GM11168 (cell line): ENCODE results near the gene KCNQ5.

Experiments used
- in situ Hi-C: fragments of 300-500 bp; cut with MboI; formaldehyde crosslinking; loops from one replicate; pipeline ENCODE4 v1.12.0; 2022; ENCODE audit warnings: low sequenced_read_pairs; ENCODE audit not compliant: unreplicated experiment

The KCNQ5 gene

DNA sequence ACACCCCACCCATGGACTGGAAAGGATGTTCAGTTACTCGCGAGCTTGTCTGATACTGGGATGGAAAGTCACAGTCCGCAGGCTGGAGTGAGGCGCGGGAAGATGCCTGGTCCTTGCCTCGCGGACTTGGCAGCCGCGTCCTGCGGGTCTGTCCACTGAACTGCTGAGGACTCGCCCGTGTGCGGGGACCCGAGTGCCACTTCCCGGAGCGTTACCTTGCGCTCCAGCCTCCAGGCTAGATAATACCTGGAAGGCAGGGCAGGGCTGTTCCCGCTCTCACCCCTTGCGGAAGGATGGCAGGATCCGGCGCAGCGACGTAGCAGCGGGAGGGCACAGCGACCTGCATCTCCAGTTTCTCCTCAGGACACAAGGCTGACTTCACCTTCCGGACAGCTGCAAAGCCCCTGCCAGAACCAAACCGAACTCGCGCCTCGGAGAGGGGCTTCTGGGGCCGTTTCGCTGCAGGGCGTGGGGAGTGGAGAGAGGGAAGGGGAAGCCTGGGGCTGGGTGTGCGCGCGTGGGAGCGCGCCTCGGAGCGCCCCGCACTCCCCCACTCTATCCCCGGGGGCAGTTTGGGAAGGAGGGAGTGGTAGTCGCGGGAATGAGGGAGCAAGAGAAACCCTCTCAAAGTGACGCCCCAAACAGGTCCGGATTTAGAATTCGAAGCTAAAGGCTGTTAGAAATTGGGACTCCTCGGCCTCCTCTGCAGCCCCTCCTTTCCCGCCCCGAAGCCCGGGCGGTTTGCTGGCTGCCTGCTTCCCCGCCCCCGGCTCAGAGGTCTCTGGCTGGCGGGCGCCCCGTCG is at the start of gene KCNQ5:
KCNQ5 (plus strand) TSS at position 774 of the 803 bp plus-strand sequence.
- in situ Hi-C loops = no loop called here

DNA sequence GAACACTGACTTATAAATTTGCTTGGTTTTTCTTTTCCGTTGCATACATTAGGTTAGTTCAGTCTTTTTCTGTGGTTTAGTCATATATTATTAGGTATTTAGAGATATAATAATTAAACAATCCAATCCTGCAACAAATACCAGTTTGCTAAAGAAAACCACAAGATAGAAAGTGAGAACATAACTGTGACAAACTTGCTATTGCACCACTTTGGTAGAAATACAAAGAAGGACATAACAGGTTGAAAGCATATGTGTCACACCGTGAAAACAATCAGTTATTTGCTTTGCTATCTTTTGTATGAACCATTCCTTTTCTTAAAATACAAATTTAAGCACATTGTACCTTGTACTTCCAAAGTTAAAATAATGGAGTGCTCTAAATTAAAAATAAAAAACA is 42.0 kb upstream of the KCNQ5 start:
- in situ Hi-C loops = loop anchor here (25.0 kb wide), 1 partner anchor 168 kb away; no protein-coding TSS in a partner anchor

DNA sequence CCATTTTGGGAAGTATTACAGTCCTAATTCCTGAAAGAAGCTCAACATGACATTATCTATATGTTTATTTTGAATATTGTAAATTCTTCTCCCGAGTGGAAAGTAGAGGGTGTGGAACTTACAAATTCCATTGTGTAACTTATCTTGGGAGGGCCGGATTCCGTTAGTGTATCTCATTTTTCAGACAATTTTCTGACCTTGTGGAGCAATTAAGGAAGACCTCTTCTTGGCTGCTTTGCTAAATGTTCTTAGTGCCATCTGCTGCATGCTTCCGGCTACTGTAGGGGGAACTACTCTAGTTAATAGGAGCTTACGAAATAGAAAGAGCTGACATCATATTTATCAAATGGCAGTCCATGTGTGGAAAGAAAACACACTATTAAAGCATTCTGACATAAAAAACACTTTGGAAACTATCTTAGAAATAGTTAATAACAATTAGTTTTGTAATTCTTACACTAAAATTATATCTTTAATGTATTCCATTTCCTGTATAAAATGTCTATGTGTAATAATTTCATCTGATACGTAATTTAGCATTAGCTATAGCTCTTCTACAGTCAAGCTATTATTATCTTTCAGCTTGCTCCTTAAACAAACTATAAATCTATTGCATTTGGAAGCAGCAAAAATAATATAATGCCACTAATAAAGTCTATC is 41.5 kb upstream of the KCNQ5 start:
- in situ Hi-C loops = loop anchor here (25.0 kb wide), 1 partner anchor 168 kb away; no protein-coding TSS in a partner anchor

DNA sequence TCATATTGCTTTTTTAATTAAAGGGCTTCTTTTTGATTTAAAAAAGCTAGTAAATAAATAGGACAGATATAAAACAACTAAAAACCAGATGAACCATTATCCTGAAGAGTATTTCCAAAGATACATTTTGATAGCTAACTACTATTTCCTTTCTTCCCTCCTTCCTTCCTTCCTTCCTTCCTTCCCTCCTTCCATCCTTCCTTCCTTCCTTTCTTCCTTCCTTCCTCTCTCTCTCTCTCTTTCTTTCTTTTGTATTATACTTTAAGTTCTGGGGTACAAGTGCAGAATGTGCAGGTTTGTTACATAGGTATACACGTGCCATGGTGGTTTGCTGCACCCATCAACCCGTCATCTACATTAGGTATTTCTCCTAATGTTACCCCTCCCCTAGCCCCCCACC is 40.9 kb upstream of the KCNQ5 start:
- in situ Hi-C loops = loop anchor here (25.0 kb wide), 1 partner anchor 169 kb away; no protein-coding TSS in a partner anchor

DNA sequence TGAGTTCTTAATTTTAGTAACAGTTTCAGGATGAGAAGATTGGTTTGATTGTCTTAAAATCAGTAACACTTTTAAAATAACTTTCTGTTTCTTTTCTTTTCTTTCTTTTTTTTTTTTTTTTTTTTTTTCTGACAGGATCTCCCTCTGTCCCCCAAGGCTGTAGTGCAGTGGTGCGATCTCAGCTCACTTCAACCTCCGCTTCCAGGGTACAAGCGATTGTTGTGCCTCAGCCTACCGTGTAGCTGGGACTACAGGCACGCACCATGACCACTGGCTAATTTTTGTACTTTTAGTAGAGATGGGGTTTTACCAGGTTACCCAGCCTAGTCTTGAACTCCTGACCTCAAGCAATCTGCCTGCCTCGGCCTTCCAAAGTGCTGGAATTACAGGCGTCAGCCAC is 33.7 kb upstream of the KCNQ5 start:
- in situ Hi-C loops = loop anchor here (25.0 kb wide), 1 partner anchor 176 kb away; no protein-coding TSS in a partner anchor

DNA sequence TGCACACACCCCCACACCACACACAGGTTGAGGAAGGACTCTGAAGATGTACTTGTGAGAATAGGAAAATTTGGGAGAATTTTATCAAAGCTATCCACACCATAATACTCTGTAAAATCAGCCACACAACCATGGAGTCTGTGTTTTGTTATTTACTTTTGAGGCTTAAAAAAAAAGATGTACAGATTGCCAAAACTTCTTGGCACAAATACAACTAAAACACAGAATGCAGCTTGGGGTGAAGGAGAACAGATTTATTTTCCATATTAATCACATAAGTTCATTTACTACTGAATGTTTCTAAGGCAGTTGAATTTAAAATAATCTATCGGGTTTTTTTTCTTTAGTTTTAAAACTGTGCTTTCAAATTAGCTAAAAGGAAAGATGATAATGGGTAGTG is 32.8 kb upstream of the KCNQ5 start:
- in situ Hi-C loops = loop anchor here (25.0 kb wide), 1 partner anchor 177 kb away; no protein-coding TSS in a partner anchor

DNA sequence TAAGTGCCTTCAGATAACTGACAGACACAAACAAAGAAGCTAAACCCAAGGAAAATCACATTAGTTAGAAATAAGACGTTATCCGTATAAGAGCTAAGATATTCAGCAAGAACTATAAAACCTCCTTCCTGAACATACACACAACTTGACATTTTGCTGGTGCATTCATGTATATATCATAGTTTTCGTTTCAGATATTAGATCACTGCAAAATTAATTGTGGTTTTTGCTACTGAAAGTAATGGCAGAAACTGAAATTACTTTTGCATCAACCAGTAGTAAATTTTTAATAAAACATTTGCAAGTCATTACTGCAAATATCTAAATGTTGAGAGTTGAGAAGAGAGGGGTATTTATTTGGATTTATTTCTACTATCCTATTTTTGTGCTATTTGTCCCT is 26.1 kb upstream of the KCNQ5 start:
- in situ Hi-C loops = loop anchor here (25.0 kb wide), 1 partner anchor 184 kb away; no protein-coding TSS in a partner anchor

DNA sequence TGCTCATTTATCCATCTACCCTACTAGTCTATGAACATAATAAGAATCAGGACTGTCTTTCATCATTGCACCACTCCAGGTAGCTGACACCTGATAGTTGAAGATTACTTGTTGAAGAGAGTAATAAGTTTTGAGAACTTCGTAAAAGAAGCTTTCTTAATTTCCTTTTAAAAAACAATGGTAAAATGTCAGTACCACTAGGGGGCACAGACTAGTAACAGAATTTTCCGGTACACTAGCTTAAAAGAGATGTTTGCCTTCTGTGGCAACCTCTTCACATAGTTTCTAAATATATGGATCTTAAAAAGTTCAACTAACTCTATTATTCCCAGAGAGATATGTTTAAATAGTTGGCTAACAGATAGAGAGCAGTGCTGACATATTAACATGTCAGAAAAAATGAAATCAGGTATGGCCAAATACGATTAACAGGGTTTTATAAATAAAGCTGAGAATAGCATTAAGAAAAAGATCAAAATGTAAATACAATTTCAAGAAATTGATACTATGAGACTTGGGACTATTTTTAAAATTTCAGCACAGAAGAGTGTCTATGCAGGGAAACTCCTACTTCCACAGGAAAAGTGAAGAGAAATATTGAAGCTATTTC is 5.4 kb upstream of the KCNQ5 start:
- in situ Hi-C loops = loop anchor here (10.0 kb wide), 1 partner anchor 508 kb away; no protein-coding TSS in a partner anchor

DNA sequence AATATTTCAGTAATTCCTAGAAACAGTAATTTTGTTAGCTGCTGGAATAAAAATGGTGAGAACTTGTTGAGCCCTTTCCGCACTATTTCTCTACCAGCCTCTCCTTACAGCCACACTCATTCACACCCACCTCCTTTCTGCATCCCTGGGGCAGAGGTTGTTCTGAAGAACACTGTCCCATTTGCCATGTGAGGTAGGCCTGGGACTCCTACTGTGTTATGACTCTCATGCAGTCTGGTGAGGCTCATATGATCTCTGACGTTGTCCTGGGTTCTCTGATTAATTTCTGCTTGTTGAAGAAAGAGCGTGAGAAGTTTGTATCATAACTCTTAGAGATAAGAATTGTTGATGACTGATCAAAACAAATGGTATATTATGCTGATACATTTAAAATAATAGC is 4.1 kb upstream of the KCNQ5 start:
- in situ Hi-C loops = loop anchor here (10.0 kb wide), 1 partner anchor 507 kb away; no protein-coding TSS in a partner anchor

DNA sequence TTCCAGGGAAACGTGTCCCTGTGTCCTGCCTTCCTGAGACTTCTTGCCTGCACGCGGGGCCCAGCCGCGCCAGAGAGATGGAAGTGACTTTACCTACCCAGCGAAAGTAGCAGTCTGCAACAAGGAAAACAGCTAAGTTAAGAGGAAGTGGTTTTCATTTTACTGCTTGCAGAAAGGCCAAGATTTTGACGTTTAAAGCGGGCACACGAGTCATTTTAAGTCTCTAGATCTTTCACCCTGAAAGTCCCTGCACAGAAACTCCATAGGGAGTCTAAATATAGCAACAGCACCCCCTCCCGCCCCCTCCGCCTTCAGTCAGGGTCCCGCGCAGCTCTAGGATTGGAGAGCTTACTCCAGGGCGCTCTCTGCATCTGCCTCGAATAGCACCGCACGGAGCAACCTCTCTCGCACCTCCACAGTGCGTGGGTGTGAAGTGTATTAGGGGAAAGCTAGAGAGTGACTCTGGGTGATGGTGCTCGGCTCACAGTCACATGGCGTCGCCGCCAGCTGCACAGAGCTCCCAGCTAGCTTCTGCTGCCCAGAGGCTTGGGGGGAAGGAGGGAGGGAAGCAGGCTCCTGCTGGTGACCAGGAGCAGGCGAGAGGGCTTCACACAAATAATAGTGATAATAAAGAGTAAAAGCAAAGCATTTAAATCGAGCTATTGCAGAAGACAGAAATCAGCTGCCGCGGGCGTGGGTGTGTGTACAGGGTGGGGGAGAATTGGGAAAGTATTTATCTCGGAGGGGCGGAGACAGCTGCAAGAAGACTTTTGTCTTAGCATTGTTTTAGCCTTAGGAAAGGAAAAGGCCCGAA is 1.8 kb upstream of the KCNQ5 start:
- in situ Hi-C loops = loop anchor here (10.0 kb wide), 1 partner anchor 505 kb away; no protein-coding TSS in a partner anchor

DNA sequence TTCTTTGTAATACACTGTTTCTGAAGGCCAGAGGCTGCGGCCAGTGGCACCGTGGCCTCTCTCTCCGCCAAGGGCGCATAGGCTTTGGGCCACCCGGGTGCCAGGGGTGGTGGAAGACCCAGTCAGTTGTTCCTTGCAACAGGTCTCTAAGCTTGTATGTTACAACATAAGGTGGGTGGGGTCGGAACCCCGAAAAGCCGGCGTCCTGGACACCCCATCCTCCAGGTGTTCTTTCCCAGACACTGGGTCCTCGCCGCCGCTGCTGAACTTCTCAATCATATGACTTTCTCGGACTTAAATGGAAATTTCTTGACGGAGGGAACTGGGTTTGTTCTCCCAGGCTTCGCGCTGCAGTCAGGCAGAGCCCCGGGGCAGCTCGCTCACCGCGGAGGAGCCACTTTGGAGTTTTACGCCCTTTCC is 983 bp upstream of the KCNQ5 start:
- in situ Hi-C loops = no loop called here

DNA sequence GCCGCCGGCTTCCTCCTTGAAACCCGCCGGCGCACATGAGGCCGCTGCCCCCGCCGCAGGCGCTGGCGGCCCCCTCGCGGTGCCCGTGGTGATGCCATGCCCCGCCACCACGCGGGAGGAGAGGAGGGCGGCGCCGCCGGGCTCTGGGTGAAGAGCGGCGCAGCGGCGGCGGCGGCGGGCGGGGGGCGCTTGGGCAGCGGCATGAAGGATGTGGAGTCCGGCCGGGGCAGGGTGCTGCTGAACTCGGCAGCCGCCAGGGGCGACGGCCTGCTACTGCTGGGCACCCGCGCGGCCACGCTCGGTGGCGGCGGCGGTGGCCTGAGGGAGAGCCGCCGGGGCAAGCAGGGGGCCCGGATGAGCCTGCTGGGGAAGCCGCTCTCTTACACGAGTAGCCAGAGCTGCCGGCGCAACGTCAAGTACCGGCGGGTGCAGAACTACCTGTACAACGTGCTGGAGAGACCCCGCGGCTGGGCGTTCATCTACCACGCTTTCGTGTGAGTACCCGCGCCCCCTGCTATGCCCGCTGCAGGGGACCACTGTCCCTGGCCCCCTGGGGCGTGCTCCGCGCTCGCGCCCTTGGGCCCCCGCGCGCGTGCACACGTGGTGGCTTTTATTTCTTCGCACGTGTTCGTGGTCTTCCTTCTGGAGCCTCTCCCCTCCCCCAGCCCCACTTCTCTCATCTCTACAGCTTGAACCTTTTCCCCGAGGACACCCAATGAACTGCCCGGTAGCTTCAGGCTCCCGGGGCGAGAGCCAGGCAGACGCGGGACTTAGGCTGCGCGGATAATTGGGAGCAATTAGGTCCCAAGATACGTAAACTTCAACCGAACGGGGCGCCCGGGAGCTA is 453 bp downstream of the KCNQ5 start:
- in situ Hi-C loops = no loop called here

DNA sequence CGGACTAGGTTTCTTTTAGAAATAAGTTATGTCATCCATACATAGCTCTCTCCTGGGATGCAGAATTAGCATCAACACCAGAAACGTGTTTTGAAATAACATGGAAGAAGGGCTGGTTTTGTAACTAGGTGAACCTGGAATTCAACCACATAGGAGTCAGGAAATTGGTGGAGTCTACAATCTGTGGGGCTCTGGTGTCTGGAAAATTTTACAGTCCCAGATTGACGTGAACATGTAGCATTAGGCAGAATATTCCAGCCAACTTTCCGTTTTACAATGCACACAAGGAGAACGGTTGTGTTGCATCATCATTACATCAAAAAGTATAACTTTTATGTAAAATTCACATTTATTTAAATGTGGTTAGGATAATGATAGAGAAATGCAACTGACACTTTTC is 1.9 kb downstream of the KCNQ5 start:
- in situ Hi-C loops = no loop called here

DNA sequence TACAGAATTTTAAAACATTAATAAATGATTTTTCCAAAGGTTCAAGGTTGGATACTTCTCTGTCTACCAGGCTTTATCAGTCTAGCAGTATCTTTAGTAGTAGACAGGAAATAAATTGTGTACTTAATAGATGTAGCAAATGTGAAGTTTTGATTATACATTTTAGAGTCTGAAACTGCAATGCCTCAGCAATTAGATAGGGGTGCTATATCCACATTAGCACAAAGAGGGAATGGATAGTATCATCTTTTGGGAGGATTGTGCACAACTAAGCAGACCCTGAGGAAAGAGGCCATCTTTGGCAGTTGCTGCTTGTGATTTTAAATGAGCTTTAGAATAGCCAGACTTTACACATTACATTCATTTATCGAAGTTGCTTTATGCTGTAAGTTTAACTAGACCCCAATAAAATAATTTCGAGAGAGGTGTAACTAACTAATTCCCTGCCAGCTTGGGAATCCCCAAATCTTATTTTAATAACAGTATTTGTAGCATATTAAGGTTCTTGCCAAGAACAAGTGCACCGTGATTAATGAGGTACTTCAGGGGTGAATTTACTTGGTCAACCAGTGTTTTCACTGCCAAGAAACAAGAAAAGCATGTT is 2.8 kb downstream of the KCNQ5 start:
- in situ Hi-C loops = no loop called here

DNA sequence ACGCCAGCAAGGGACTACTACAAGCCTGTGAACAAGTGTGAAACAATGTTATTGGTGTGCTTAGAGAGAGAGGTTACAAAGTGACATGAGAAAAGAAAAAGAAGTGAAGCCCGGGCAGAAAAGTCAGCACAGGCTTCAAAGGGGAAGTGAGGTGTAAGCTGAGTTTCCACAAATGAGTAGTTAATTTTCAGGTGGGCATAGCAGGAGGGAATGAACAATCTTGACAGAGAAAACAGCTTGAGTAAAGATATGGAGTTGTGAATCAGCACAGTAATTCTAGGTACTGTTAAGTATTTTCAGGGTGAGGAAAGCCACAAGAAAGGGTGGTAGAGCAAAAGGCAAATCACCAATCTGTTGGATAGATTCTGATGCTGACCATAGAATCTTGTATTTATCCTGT is 4.3 kb downstream of the KCNQ5 start:
- in situ Hi-C loops = no loop called here

DNA sequence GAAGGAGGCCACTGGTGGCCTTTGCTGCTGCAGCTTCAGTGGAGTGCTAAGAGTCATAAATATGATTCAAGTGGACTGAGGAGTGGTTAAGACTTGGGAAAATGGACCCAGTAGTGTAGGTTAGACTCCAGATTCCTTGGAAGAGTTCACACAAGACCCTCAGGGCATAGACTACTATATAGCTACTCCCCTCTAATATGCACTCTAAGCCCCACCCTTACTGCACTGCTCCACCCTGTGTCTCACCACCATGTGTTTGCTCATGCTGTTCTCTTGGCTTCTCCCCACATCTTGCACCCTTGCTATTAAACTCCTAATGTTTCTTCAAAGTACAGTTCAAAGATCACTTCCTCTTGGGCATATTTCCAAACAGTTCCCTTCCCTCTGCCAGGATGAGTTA is 5.7 kb downstream of the KCNQ5 start:
- in situ Hi-C loops = no loop called here

DNA sequence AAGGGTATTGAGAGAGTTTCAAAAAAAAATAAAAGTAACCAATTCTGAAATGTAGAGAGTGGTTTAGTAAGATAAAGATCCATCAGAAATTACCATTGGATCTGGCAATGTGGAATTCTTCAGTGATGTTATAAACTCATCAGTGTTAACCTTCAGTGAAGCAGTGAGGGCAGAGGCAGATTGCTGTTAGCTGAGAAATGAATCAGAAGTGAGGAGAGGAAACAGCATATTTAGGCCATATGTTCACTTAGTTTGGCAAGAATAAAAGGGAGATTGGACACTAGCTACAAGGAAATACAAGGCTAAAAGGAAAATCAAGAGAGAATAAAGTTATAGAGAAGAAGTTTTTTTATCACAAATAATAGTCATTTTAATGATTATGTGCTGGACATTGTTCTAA is 9.6 kb downstream of the KCNQ5 start:
- in situ Hi-C loops = no loop called here

DNA sequence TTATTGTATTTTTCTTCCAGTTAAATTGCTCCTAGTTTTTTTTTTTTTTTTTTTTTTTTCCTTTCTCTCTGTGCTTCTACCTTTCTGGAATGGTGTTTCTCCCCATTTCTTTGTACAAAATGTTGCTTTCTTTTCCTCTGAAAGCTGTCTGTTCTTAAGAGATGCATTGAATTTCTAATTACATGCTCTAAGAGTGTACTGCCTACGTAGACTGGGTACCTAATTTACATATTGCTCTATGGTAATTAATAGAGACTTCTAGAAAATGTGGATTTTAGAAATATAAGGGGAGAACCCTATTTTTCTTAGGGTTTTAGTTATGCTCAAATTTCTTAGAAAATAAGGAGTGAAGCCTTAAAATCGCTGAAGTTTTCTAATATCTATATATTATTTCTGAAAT is 13.8 kb downstream of the KCNQ5 start:
- in situ Hi-C loops = no loop called here

DNA sequence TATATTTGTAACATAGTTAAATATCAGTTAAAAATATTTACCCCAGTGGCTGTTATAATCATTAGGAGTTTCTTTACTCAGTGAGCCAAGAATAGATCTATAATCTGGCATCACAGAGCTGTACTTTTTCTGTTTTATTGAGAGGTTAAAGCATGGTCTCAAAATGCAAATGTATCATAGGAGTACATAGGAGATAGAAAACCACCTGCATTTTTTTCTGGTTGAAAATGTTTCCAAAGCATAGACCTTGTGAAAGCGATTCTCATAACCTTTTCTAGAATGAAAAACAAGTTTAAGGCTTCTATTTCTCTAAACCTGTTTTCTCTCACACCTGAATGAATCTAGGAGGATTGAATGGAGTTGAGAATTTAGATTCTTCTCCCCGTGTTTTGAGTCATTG is 14.4 kb downstream of the KCNQ5 start:
- in situ Hi-C loops = no loop called here
